Keratinocyte (primary cell): ENCODE measurements around the gene YPEL1. TPM values are rescaled to one million over a fixed set of nuclear protein-coding genes. Genes with fewer than 3 reads are reported as not detected.

Source experiments
- DNase-seq: peaks from one replicate; pipeline ENCODE4 v3.0.0-alpha.2; 2011; ENCODE audit warnings: low read depth, missing footprints, low spot score
- FAIRE-seq: peaks from 2 replicates; lab custom pipeline; 2011; peaks lifted over from hg19 to GRCh38; lab: Jason Lieb, UNC
- H2AFZ ChIP-seq: 2 replicates; pipeline ENCODE4 v1.6.0; 2012; ENCODE audit warnings: low read length, control low read depth, inconsistent platforms; ENCODE audit not compliant: control insufficient read depth
- H3K27ac ChIP-seq: 2 replicates; pipeline ENCODE4 v1.5.1; 2011; ENCODE audit warnings: low read length; ENCODE audit not compliant: control insufficient read depth, insufficient read depth
- H3K27me3 ChIP-seq: 3 replicates; pipeline ENCODE4 v1.6.0; 2011; ENCODE audit warnings: low read length; ENCODE audit not compliant: control insufficient read depth, insufficient read depth; ENCODE audit errors: extremely low read depth
- H3K36me3 ChIP-seq, 2 experiments: 2 replicates in 1 of 2; 3 replicates in 1 of 2; pipeline ENCODE4 v1.5.1; 2011; ENCODE audit warnings: low read length in 2 of 2, mild to moderate bottlenecking in 1 of 2; ENCODE audit not compliant: control insufficient read depth in 2 of 2, insufficient read depth in 2 of 2; ENCODE audit errors: extremely low read depth in 1 of 2
- H3K4me1 ChIP-seq: 3 replicates; pipeline ENCODE4 v1.5.1; 2011; ENCODE audit warnings: low read length; ENCODE audit not compliant: control insufficient read depth, insufficient read depth; ENCODE audit errors: extremely low read depth
- H3K4me2 ChIP-seq: 3 replicates; pipeline ENCODE4 v1.6.0; 2011; ENCODE audit warnings: low read depth, low read length; ENCODE audit not compliant: control insufficient read depth, insufficient read depth; ENCODE audit errors: extremely low read depth
- H3K4me3 ChIP-seq, 3 experiments: fragments of 200-600 bp in 1 of 3; sonication (generic) in 1 of 3; 2 replicates in 2 of 3; 3 replicates in 1 of 3; pipeline ENCODE4 v1.5.1; 2011 to 2016; ENCODE audit warnings: low read length in 3 of 3, mild to moderate bottlenecking in 3 of 3, control low read depth in 2 of 3, inconsistent platforms in 1 of 3, low read depth in 1 of 3, mixed read lengths in 1 of 3, mixed run types in 1 of 3, moderate library complexity in 1 of 3; ENCODE audit not compliant: control insufficient read depth in 2 of 3, insufficient read depth in 2 of 3; ENCODE audit errors: extremely low read depth in 1 of 3
- H3K79me2 ChIP-seq: 2 replicates; pipeline ENCODE4 v1.6.0; 2012; ENCODE audit warnings: low read length; ENCODE audit not compliant: control insufficient read depth, insufficient read depth
- H3K9ac ChIP-seq: 3 replicates; pipeline ENCODE4 v1.6.0; 2011; ENCODE audit warnings: low read length; ENCODE audit not compliant: control insufficient read depth, insufficient read depth; ENCODE audit errors: extremely low read depth
- H3K9me1 ChIP-seq: 3 replicates; pipeline ENCODE4 v1.6.0; 2011; ENCODE audit warnings: low read length; ENCODE audit not compliant: control insufficient read depth, insufficient read depth; ENCODE audit errors: extremely low read depth
- H3K9me3 ChIP-seq: 2 replicates; pipeline ENCODE4 v1.5.1; 2012; ENCODE audit warnings: low read depth, low read length; ENCODE audit not compliant: control insufficient read depth
- H4K20me1 ChIP-seq: 3 replicates; pipeline ENCODE4 v1.6.0; 2011; ENCODE audit warnings: low read length; ENCODE audit not compliant: control insufficient read depth, insufficient read depth; ENCODE audit errors: extremely low read depth
- EZH2 ChIP-seq: IDR thresholded peaks from one replicate; pipeline ENCODE4 v1.6.1; 2012; ENCODE audit warnings: inconsistent platforms, mild to moderate bottlenecking, low read length, moderate library complexity
- dilution Hi-C: fragments of 300-500 bp; cut with MboI; formaldehyde crosslinking; loops from one replicate; pipeline ENCODE4 v1.7.0; 2020; ENCODE audit warnings: low sequenced_read_pairs; ENCODE audit not compliant: extremely low pct_ligation_motif_present
- polyA plus RNA-seq, 5 experiments: library from polyadenylated mRNA; depleted of rRNA in 3 of 5; stranded (reverse) in 3 of 5; stranded (forward) in 1 of 5; unstranded in 1 of 5; fragments of >200 nt; gene quantifications; 1 replicate in 1 of 5; 2 replicates in 3 of 5; 3 replicates in 1 of 5; pipeline versions ENCODE4 v1.2.1 to v1.2.3, GENCODE V29; 2011 to 2012; ENCODE audit warnings: missing spikeins in 2 of 5, low read depth in 1 of 5, low replicate concordance in 1 of 5
- TF ChIP-seq, protein P1 (sequence below), 3 experiments: IDR thresholded peaks in 1 of 3; conservative IDR thresholded peaks in 1 of 3; optimal IDR thresholded peaks in 1 of 3; 2 replicates in 2 of 3; 3 replicates in 1 of 3; pipeline versions ENCODE3 to v1.5.1; 2011; ENCODE audit warnings: low read length in 3 of 3, mild to moderate bottlenecking in 3 of 3, moderate library complexity in 2 of 3, control low read depth in 1 of 3, inconsistent platforms in 1 of 3; ENCODE audit not compliant: insufficient read depth in 2 of 3; ENCODE audit errors: extremely low read depth in 1 of 3

Gene YPEL1
- polyA plus RNA-seq, 1 donor (not counting 4 experiments of a cell fraction or from before 2014, with no cell fraction given) = 0.03 TPM

DNA sequence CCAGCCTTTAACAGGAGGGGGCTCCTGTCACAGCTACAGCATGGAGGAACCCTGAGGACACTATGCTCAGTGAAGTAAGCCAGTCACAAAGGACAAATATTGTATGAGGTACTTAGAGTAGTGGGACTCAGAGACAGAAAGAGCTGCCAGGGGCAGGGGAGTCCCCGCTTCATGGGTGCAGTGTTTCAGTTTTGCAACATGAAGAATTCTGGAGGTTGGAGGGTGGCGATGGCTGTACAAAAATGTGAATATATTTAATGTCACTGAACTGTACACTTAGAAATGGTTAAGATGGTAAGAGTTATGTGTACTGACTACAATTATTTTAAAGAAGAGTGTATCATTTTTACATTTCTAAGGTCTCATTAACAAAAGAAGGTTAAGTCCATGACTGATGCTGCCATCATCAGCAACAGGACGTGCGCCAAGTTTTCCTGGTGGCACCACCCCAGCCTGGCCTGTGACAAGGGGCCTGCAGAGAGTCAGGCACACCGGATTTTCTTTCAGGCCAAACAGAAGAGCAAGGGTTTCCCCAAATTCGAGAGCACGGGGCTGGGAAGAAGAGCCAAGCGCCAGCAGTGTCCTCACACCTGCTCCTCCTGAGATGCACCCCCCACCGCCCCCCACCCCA lies 22.1 kb downstream of the YPEL1 start:
- Histone ChIP-seq H3K9me3 (no peaks in the 10 kb centered on the region), H3K4me1 (peaks cover 32% of the 10 kb centered on the region), H3K9me1 (no peaks in the 10 kb centered on the region), H3K9ac (no peak overlapping the region), H3K4me2 (peak overlapping the region; percentile 65), H3K27ac (no peak overlapping the region), H4K20me1 (no peaks in the 10 kb centered on the region), H3K27me3 (no peaks in the 10 kb centered on the region), H2AFZ (no peak overlapping the region), H3K36me3 (no peaks in the 10 kb centered on the region), H3K4me3 (no peak overlapping the region), H3K79me2 (no peaks in the 10 kb centered on the region)
- TF ChIP-seq, protein P1, sequence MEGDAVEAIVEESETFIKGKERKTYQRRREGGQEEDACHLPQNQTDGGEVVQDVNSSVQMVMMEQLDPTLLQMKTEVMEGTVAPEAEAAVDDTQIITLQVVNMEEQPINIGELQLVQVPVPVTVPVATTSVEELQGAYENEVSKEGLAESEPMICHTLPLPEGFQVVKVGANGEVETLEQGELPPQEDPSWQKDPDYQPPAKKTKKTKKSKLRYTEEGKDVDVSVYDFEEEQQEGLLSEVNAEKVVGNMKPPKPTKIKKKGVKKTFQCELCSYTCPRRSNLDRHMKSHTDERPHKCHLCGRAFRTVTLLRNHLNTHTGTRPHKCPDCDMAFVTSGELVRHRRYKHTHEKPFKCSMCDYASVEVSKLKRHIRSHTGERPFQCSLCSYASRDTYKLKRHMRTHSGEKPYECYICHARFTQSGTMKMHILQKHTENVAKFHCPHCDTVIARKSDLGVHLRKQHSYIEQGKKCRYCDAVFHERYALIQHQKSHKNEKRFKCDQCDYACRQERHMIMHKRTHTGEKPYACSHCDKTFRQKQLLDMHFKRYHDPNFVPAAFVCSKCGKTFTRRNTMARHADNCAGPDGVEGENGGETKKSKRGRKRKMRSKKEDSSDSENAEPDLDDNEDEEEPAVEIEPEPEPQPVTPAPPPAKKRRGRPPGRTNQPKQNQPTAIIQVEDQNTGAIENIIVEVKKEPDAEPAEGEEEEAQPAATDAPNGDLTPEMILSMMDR (optimal IDR thresholded peaks at IDR 0.05 in 1 of 3, IDR thresholded peaks at IDR 0.05 in 1 of 3, conservative IDR thresholded peaks at IDR 0.05 in 1 of 3; ENCODE audit: extremely low read depth in 1 of 3, insufficient read depth in 2 of 3, low read length in 3 of 3) = no peak
- TF ChIP-seq EZH2 = no peak
- DNase-seq = no peak
- dilution Hi-C loops = no loop called here
- no peak for FAIRE-seq

DNA sequence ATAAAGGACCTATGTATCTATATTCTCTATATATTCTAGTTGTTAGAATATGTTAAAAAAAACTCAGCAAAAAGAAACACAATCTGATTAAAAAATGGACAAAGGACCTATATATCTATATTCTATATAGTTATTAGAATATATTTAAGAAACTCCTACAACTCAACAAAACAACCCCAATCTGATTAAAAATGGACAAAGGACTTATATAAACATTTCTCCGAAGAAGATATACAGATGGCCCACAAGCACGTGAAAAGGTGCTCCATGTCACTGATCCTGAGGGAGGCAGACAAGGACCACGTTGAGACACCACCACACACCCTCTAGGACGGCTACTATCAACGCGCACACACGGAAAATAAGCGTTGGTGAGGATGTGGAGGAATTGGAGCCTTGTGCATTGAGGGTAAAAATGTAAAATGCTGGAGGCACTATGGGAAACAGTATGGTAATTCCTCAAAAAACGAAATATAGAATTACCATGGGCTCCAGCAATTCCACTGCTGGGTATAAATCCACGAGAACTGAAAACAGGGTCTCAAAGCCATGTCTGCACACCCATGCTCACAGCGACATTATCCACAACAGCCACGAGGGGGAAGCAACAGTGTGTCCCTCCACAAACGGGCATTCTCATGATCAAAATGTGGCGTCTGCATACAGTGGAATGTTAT lies 22.7 kb downstream of the YPEL1 start:
- TF ChIP-seq EZH2 = no peak
- TF ChIP-seq, protein P1 (optimal IDR thresholded peaks at IDR 0.05 in 1 of 3, IDR thresholded peaks at IDR 0.05 in 1 of 3, conservative IDR thresholded peaks at IDR 0.05 in 1 of 3; ENCODE audit: extremely low read depth in 1 of 3, insufficient read depth in 2 of 3, low read length in 3 of 3) = peak; percentile 69 to 95 (median 80)
- H2AFZ ChIP-seq = peak overlapping the region; percentile 64
- peak; percentile 46 for FAIRE-seq
- H3K79me2 ChIP-seq = no peaks in the 10 kb centered on the region
- no peaks in the 10 kb centered on the region for H4K20me1 ChIP-seq
- H3K4me2 ChIP-seq = peak overlapping the region; percentile 65
- no peaks in the 10 kb centered on the region for H3K9me1 ChIP-seq
- no peak overlapping the region for H3K4me3 ChIP-seq
- H3K36me3 ChIP-seq = no peaks in the 10 kb centered on the region
- dilution Hi-C loops = no loop called here
- H3K9me3 ChIP-seq = no peaks in the 10 kb centered on the region
- no peak overlapping the region for H3K9ac ChIP-seq
- H3K4me1 ChIP-seq = peaks cover 32% of the 10 kb centered on the region
- H3K27me3 ChIP-seq = no peaks in the 10 kb centered on the region
- no peak overlapping the region for H3K27ac ChIP-seq
- DNase-seq = no peak
